Measurements from ENCODE around the gene HNRNPM.

HNRNPM gene

GRCh38 chr19:8460516-8461298 lies 15.9 kb downstream of the HNRNPM start:
- no peak for DNase-seq (ENCODE audit: low read depth in 2 of 2)

GRCh38 chr19:8461376-8461775 lies 16.6 kb downstream of the HNRNPM start:
- no peak for DNase-seq (ENCODE audit: low read depth in 2 of 2)

GRCh38 chr19:8461891-8462290 lies 17.1 kb downstream of the HNRNPM start:
- DNase-seq (ENCODE audit: low read depth in 2 of 2) = no peak

GRCh38 chr19:8462571-8462970 lies 17.8 kb downstream of the HNRNPM start:
- no peak for DNase-seq (ENCODE audit: low read depth in 2 of 2)

- no peak for DNase-seq (ENCODE audit: low read depth in 2 of 2)
Measured at GRCh38 chr19:8463365-8463764, 18.6 kb downstream of the HNRNPM start.

- no peak for DNase-seq (ENCODE audit: low read depth in 2 of 2)
Measured at GRCh38 chr19:8466018-8466417, 21.2 kb downstream of the HNRNPM start.

- DNase-seq (ENCODE audit: low read depth in 2 of 2) = no peak
Measured at GRCh38 chr19:8468124-8468523, 23.3 kb downstream of the HNRNPM start.

- no peak for DNase-seq (ENCODE audit: low read depth in 2 of 2)
Measured at GRCh38 chr19:8468761-8469373, 24.1 kb downstream of the HNRNPM start.

GRCh38 chr19:8469613-8470368 lies 25.0 kb downstream of the HNRNPM start:
- no peak for DNase-seq (ENCODE audit: low read depth in 2 of 2)

- DNase-seq (ENCODE audit: low read depth in 2 of 2) = no peak
Measured at GRCh38 chr19:8473648-8474476, 29.1 kb downstream of the HNRNPM start.

GRCh38 chr19:8475005-8475404 lies 30.2 kb downstream of the HNRNPM start:
- no peak for DNase-seq (ENCODE audit: low read depth in 2 of 2)

GRCh38 chr19:8476524-8476923 lies 31.7 kb downstream of the HNRNPM start:
- DNase-seq (ENCODE audit: low read depth in 2 of 2) = no peak

- DNase-seq (ENCODE audit: low read depth in 2 of 2) = no peak
Measured at GRCh38 chr19:8477889-8478288, 33.1 kb downstream of the HNRNPM start.

- no peak for DNase-seq (ENCODE audit: low read depth in 2 of 2)
Measured at GRCh38 chr19:8478598-8478997, 33.8 kb downstream of the HNRNPM start.

- no peak for DNase-seq (ENCODE audit: low read depth in 2 of 2)
Measured at GRCh38 chr19:8481201-8481600, 36.4 kb downstream of the HNRNPM start.

- no peak for DNase-seq (ENCODE audit: low read depth in 2 of 2)
Measured at GRCh38 chr19:8481616-8482015, 36.8 kb downstream of the HNRNPM start.

GRCh38 chr19:8482696-8483095 lies 37.9 kb downstream of the HNRNPM start:
- no peak for DNase-seq (ENCODE audit: low read depth in 2 of 2)

GRCh38 chr19:8483165-8483564 lies 38.4 kb downstream of the HNRNPM start:
- DNase-seq (ENCODE audit: low read depth in 2 of 2) = no peak

GRCh38 chr19:8484331-8484894 lies 39.6 kb downstream of the HNRNPM start:
- no peak for DNase-seq (ENCODE audit: low read depth in 2 of 2)

- DNase-seq (ENCODE audit: low read depth in 2 of 2) = no peak
Measured at GRCh38 chr19:8485561-8486371, 41.0 kb downstream of the HNRNPM start.

- no peak for DNase-seq (ENCODE audit: low read depth in 2 of 2)
Measured at GRCh38 chr19:8486661-8487136, 41.9 kb downstream of the HNRNPM start.
